Coronary artery (tissue), 2 donors: Measurements from ENCODE around the gene PLCB3.

Source experiments
- DNase-seq: peaks from one replicate; pipeline ENCODE4 v3.0.0-alpha.2; 2017; ENCODE audit warnings: low spot score
- H3K27ac ChIP-seq, 2 donors: fragments of 200-600 bp; sonication (generic); one replicate each; pipeline ENCODE4 v1.5.1; 2016 to 2019
- H3K4me3 ChIP-seq: fragments of 200-600 bp; sonication (generic); 2 replicates; pipeline ENCODE4 v1.5.1; 2016; ENCODE audit warnings: mild to moderate bottlenecking, moderate library complexity
- TF ChIP-seq, protein P1 (sequence below): fragments of 200-600 bp; sonication (generic); IDR thresholded peaks from one replicate; pipeline ENCODE4 v1.5.1; 2019; ENCODE audit warnings: antibody characterized with exemption

The PLCB3 gene

DNA sequence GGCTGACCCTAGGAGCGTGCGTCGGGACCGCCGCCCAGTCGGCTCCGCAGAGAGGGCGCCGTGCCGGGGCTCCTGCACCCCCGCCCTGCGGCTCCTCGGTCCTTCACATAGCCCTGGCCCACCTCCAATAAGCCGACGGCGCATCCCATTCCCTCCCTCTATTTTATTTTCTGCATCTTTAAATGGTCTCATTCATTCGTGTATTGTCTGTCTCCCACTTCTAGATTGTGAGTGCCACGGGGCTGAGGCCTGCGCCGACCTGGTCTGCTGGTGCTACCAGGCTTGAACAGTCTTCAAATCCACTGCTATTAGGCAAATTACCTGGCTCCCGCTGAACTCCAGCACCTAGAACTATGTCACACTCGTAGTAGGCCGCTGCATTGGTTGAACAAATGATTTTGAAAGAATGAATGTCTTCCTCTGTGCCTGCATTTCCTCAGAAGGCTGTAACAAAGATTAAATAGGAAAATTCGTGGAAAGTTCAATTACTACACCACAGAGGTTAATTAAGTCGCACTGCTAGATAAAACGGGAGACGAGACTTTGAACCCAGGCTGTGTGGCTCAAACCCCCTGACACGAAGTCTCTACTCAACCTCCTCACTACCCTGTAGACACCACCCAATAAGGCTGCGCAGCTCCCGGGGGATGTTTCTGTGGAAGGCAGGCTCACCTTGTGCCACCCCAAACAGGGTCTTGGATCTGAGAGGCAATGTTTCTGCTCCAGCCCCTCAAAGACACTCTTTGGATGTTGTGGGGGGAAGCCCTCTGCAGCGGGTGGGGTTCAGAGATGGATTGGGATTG lies 3.4 kb upstream of the PLCB3 start:
- TF ChIP-seq, protein P1, sequence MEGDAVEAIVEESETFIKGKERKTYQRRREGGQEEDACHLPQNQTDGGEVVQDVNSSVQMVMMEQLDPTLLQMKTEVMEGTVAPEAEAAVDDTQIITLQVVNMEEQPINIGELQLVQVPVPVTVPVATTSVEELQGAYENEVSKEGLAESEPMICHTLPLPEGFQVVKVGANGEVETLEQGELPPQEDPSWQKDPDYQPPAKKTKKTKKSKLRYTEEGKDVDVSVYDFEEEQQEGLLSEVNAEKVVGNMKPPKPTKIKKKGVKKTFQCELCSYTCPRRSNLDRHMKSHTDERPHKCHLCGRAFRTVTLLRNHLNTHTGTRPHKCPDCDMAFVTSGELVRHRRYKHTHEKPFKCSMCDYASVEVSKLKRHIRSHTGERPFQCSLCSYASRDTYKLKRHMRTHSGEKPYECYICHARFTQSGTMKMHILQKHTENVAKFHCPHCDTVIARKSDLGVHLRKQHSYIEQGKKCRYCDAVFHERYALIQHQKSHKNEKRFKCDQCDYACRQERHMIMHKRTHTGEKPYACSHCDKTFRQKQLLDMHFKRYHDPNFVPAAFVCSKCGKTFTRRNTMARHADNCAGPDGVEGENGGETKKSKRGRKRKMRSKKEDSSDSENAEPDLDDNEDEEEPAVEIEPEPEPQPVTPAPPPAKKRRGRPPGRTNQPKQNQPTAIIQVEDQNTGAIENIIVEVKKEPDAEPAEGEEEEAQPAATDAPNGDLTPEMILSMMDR: no peak

DNA sequence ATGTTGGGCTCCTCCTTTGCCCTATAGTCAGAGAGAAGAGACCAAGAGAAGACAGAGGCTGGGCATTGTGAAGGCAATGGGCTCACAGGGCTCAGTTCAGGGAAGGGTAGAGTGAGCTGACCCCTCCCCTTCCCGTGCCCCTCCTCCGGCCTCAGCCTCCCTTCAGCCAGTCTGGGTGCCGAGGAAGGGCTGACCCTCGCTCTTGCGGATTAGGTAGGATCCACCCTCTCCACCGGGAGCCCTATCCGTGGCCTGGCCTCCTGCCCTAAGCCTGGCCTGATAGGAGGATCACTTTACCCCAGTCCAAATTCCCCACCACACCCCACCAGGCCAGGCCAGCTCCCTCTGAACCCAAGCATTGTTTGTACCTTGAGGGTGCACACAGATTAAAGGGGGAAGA lies 2.8 kb upstream of the PLCB3 start:
- no peak for DNase-seq
- Histone ChIP-seq H3K27ac (no peak overlapping the region), H3K4me3 (no peak overlapping the region)
- TF ChIP-seq, protein P1: no peak

More for the DNA sequence above, 3.4 kb upstream of the PLCB3 start:
- H3K4me3 ChIP-seq: peak overlapping the region; percentile 81
- DNase-seq: no peak
- peak overlapping the region; percentile 85 to 95 for H3K27ac ChIP-seq

DNA sequence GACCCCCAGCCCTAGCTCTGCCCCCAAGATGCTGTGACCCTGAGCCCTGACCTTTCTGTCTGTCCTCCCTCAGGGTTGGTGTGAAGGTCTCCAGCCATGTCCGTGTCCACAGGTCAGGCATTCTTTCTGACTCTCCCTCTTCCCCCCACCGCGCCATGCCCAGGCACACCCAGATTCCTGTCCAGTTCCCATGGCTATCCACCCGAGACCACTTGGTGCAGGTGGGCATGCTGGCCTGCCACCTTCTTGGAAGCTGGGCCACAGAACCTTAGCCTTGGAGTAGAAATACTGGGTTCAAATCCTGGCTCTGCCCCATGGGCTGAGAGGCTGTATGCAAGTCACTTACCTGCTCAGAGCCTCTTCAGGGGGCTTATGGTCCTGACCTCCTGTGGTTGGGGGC lies 2.3 kb upstream of the PLCB3 start:
- Histone ChIP-seq H3K27ac (no peak overlapping the region), H3K4me3 (no peak overlapping the region)
- no peak for DNase-seq
- TF ChIP-seq, protein P1: no peak

DNA sequence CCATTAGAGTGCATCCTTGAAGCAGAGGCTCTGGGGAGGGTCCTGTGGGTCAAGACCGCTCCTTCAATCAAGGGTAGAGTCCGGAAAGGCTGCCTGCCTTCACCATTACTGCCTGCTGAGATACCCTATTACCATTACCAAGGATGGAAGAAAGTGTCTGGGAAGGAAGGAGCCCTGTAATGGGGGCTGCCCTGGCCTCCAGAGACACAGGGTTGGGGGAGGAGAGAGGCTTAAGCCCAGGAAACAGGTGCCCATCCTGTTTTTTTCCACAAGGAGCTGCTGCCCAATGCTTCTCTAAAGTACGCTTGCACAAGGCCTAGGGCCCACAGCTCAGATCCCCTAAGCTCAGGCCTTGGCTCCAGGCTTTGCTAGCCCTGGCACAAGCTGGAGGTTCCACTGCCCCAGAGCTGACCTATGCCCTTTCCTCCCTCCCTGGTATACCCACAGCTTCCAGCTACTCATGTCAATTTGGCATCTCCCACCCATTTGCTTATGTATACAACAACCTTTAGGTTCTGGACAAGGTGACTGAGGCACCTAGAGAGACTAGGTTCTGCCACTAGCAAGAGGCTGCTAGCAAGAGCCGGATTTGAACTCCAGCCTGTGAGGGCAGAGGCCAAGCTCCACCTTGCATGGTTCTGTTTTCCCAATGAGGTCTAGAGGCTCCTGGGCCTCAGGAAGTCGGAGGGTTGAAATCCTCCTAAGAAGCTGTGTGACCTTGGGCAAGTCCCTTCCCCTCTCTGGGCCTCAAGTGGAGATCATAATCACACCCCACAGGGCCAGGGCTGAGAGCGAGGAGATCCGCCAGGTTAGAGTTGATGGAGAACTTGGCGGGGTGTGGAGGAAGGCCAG lies 1.5 kb upstream of the PLCB3 start:
- no peak overlapping the region for H3K27ac ChIP-seq
- DNase-seq: no peak
- TF ChIP-seq, protein P1: no peak
- no peak overlapping the region for H3K4me3 ChIP-seq

DNA sequence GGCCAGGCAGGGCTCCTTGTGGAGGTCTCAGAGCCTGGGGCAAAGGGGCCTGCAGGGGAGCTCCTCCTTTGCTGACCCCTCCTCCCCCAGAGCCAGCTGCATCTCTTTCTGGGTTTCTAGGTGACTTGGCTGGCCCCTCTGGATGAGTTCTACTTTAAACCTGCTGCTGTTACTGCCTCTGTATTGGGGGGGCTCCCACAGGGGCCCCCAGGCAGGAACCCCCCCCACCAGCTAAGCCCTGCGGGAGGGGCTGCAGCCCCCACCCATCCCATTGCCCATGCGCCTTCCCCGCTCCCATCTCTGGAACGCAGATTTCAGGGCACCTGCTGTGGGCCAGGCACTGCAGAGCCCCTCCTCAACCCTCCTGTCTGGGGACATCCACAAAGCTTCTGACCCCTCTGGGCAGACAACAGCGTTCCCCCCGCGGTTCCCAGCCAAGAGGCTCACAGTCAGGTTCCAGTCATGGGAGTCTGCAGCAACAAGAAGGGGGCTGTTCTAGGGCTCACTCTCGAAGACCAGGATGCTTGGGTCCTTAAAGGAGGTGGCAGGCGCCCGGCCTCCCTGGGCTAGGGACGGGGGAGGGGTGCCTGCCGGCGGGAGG lies 815 bp upstream of the PLCB3 start:
- Histone ChIP-seq H3K4me3 (peak overlapping the region; percentile 83), H3K27ac (peak overlapping the region; percentile 28 to 80)
- TF ChIP-seq, protein P1: no peak
- no peak for DNase-seq

DNA sequence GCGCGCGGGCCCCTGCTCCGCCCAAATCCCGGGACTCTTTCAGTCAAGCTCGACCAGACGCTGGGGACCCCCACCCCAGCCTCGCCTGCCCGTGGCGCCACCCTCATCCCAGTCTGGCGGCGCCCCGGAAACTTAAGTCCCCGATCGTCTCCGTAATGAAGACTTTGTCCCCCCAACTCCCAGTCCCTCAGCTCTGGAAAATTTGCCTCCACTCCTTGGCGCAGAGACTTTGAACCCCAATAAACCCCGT lies 348 bp downstream of the PLCB3 start:
- Histone ChIP-seq H3K4me3 (peak overlapping the region; percentile 83), H3K27ac (peak overlapping the region; percentile 67 to 80)
- no peak for DNase-seq
- TF ChIP-seq, protein P1: no peak
